ENCODE data around the gene C9. TPM values are rescaled to one million over a fixed set of nuclear protein-coding genes. Genes with fewer than 3 reads are reported as not detected.
"Not testable (repeated sequence)": the region's sequence is repeated elsewhere in the genome, so short reads cannot be mapped to it uniquely, and the experiment has no call there.

Gene C9
- total RNA-seq, 1 donor from 2014 or later, result not detected

DNA sequence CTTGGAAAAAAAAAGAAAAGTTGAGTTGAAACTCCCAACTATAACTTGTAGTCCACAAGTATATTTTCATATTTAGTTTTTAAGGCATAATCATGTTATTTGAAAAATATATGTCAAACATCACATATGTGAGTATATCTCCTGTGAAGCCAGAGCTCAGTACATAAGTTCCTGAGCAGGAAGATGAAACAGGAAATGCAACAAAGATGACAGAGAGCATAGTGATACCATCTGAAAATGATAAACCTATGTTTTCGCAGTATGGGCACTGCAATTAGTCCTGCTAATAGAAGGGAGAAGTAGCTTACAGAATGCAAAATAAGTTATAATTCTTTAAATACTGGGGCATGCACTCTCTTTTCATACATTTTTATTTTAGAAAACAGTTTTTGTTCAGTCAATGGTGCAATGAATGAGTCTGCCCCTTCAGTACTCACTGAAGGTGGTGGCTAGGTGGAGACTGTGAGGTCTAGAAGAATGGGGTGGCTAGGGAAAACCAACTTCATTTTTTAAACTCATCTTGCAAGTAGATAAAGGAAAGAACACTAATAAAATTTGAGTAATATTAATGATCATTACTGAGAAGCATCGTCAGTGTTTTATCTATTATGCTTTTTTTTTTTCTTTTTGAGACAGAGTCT, 90.9 kb downstream of the C9 start:
- DNase-seq (no peak), ATAC-seq (no peak)
- intact Hi-C loops (cut with micrococcal nuclease), result no loop called here

DNA sequence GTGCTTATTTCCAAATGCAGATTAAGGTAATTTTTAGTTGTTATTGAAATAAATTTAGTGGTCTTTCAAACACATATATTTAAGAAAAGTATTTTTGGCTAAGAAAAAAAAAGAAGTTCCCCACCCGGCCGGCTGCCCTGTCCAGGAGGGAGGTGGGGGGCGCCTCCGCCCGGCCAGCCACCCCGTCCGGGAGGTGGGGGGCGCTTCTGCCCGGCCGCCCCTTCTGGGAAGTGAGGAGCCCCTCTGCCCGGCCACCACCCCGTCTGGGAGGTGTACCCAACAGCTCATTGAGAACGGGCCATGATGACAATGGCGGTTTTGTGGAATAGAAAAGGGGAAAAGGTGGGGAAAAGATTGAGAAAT, 91.4 kb downstream of the C9 start:
- intact Hi-C loops (cut with micrococcal nuclease); DNase-seq; ATAC-seq: not testable (repeated sequence)

DNA sequence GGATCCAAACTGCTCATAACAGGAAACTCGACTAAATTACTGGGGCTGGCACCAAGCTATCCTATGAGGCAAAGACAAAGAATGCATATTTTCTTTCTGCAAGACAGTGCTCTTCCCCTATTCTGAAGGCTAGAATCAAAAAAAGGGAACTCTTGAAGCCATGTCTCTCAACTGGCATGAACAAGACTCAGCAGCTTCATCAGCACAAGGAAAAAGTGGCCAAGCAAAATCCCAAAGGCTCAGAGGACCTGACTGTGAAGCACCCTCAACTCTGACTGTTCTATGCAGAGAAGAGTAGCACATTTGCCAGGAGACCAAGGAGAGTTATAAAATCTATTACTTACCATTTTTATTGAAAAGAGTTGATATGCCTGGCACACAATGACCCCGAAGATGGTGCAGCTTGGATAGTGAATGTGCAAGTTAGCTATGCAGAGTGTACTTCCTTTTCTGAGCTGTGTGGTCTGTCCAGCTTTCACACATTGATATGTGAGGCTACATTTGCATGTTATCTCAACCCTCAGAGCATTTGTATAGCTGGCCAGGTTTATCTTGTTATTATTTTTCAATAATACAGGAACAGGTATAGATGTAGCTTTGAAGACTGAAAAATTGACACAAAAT, 94.0 kb downstream of the C9 start:
- intact Hi-C loops (cut with micrococcal nuclease), result no loop called here
- peak; percentile 65 for ATAC-seq
- DNase-seq, result no peak

DNA sequence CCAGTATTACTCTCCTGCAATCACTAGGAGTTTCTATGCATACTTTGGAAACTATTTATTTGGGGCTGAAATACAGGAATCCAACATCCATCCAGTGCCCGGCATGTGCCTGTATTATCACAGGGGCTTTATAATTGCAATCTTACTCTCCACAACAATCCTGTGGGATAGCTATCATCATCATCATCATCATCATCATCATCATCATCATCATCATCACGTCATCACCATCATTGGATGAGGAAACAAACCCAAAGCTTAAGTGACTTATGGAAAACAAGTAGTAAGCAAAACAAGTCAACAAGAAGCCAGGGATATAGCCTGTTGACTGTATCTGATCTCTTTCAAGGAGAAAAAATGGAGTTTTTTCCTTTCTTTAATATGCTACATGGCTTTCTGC, 97.1 kb downstream of the C9 start:
- intact Hi-C loops (cut with micrococcal nuclease), result no loop called here
- ATAC-seq (no peak), DNase-seq (no peak)

DNA sequence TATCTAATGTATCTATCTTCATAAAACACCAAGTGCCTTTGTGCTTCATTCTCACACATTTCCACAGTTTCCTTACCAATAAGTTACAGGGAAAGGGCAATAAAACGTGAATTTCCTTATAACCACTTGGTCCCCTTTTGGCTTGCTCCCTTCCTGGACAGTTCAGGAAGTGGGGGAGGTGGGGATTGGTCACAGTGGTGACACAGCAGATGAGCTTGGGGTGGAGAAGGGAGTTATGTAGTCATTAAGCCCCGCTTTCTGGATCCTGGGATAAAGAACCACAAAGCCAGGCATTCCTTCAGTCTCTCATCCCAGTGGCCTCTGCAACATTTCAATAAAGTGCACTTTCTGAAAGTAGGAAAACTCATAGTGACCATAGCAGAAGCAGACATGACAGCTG, 97.9 kb downstream of the C9 start:
- DNase-seq (no peak), ATAC-seq (no peak)
- intact Hi-C loops (cut with micrococcal nuclease), result no loop called here

DNA sequence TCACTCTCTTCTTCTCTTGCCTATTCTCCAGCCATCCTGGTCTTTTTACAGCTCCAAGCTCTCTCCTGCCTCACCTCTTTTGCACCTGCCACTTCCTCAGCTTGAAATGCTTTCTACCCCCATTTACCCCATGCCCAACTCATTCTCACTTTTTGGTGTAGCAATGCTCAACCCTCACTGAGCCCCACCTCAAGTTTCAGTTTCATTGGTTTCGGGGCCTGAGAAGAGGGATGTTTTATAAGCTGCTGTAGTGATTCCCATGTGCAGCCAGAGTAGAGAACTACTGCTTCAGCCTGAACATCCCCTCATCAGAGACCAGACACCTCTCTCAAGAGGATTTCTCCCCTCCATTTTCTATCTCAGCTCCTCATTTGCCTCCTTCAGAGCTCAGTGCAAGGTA, 99.8 kb downstream of the C9 start:
- ATAC-seq (no peak), DNase-seq (no peak)
- intact Hi-C loops (cut with micrococcal nuclease), result no loop called here

DNA sequence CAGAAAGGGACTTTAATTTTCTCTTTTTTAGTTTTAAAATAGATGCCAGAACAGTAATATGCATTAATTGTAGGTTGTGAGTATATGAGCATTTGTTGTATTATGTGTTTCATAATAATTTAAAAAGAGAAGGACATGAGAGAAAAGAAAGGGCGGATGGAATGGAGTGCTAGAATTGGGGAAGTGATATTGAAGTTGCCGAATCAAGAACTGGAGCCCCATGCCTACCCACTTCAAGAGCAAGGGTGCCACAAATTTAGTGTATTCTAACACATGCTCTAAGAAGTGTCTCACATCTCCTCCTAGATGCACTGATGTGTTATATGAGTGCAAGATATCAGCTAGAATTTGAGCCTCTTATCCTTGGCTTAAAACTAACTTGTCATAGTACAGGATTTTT, 101.3 kb downstream of the C9 start:
- ATAC-seq, result no peak
- no peak for DNase-seq
- intact Hi-C loops (cut with micrococcal nuclease), result no loop called here

DNA sequence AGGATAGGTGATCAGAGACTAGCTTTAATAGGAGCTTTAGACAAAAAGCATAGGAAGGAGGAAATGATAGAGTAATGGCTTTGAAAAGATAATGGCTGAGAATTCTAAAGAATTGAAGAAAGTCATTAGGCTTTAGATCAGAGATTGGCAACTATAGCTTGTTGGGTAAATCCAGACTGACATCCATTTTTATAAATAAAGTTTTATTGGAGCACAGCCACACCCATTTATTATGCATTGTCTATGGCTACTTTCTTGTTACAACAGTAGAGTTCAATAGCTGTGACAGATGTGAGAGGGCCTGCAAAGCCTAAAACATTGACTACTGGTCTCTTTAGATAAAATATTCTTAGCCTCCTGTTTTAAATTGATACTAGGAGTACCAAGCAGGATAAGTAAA, 104.2 kb downstream of the C9 start:
- no peak for DNase-seq
- ATAC-seq, result no peak
- intact Hi-C loops (cut with micrococcal nuclease), result no loop called here

DNA sequence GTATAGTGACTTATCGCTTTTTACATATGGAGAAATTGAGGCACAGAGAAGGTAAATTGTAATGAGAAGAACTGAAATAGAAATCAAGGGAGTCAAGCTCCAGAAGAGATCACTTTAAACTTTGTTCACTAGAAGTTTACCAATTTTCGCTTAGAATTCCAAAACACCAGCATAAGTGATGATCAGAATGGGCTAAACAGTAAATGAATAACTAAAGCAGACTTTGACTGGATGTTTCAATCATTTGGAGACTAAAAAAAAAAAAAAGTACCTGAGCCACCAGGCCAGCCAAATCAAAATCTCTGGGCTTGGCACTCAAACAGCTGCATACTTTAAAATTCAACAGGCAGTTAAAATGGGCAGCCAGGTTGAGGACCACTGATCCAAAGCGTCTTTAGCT, 106.7 kb downstream of the C9 start:
- no peak for DNase-seq
- ATAC-seq, result no peak
- intact Hi-C loops (cut with micrococcal nuclease), result no loop called here

DNA sequence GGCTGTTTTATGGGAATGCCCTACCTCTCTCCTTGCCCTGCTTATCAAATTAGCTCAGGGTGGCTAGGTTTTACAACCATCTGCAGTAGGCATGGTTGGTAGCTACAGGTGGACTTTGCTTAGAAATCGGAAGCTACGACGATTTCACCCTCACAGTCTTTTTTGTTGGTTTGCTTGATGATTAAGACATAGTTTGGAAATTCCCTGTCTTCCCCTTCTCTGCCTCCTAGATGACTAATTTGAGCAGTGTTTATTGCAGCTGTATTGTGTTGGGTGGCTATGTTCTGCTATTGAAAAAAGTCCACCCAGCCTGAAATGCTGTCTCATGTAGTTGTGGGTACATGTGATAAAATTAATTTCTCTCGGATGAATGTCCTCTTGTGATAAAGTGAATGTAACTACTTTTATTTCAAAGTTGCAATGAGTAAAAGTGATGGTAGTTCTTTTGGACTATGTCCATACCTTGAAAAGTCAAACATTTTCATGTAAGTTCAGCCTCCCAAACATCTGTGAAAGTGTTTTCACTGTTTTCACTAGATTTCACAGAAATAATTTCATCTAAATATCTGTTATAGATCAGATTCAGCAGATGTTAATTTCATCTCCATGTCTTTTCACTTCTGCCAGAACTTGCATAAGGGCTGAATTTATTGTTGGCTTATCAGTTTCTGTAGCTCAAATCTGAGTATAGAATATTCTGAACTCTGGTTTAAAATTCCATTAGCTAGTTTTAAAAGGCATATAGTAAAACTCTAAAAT, 107.6 kb downstream of the C9 start:
- intact Hi-C loops (cut with micrococcal nuclease), result no loop called here
- DNase-seq, result no peak
- no peak for ATAC-seq

DNA sequence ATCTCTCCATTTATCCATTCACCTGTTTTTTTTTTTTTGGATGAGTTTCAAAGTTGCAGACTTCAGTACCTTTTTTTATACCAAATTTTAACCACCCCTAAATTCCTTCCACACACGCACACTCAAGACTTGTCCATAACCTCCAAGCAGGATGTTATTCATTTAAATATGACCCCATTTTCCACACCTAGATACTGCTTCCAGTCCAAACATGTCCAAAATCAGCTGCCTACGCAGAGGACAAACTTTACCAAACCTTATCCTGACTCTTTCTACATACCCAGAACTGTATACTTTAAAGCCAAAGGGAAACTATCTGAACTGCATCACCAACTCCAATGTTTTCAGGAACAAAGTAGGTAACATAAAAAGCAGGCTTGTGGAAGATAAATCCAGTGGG, 108.9 kb downstream of the C9 start:
- ATAC-seq (no peak), DNase-seq (no peak)
- intact Hi-C loops (cut with micrococcal nuclease), result no loop called here

DNA sequence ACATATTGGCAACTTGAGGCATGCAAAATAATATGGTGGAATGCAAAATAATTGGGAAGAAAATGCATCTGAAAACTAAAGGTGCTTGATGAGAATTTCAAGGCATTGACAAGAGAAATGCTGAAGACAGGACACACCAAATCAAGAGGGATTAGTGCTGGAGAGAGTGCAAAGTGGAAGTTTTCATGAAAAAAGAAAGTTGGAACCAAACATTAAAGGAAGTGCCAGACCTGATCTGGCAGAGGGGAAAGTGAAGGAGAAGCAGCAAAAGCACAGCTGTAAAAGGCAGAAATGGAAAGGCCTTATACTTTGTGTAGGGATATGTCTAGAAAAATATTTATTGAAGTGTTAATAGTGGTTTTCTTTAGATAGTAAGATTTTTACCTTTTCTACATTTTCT, 109.6 kb downstream of the C9 start:
- intact Hi-C loops (cut with micrococcal nuclease), result no loop called here
- DNase-seq (no peak), ATAC-seq (no peak)

DNA sequence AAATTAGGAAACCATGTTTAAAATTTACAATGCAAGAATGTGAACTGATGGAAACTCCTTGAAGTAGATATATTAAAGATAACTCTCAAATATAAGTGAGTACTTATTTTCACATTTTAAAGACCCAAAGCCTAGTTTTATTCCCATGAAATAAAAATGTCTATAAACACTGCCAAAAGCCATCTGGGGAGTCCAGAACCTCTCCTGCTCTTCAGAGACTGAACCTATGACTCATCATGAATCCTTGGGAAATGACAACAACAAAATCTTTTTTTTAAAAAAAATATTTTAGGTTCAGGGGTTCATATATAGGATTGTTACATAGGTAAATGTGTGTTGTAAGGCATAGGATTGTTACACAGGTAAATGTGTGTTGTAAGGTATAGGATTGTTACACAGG, 111.1 kb downstream of the C9 start:
- intact Hi-C loops (cut with micrococcal nuclease), result no loop called here
- no peak for DNase-seq
- no peak for ATAC-seq

DNA sequence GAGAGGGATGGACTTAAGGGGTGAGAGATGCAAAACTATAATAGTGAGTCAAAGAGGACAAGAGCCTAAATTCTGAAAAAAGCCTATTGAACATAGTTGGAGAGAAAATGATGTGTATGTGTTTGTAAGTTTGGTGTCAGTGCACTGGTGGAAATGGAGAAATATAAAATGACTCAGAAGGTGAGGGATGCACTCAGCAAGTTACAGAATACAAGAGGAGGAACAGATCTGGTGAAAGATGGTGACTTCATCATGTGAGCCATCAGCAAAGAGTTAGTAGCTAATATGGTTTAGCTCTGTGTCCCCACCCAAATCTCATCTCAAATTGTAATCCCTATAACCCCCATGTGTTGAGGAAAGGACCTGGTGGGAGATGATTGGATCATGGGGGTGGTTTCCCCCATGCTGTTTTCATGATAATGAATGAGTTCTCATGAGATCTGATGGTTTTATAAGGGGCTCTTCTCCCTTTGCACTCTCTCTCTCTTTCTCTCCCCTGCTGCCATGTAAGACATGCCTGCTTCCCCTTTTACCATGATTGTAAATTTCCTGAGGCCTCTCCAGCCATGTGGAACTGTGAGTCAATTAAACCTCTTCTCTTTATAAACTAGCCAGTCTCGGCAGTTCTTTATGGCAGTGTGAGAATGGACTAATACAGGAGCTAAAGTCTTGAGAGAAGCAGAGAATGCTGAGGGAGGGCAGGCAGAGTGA, 114.6 kb downstream of the C9 start:
- DNase-seq (no peak), ATAC-seq (no peak)
- intact Hi-C loops (cut with micrococcal nuclease), result no loop called here

DNA sequence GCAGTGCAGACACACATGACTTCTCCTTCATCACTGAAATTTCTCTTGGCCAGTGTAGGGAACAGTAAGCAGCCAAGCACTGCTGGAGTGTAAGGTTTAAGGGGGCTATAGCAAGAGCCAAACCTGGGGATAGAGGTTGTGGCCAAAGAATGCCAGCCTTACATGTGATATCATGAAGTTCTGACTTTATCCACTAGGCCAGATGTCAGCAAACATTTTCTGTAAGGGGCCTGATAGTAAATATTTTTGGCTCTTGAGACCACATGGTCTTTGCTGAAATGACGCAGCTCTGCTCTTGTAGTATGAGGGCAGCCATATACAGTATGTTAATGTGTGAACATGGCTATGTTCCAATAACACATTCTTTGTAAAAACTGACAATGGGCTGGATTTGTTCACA, 115.2 kb downstream of the C9 start:
- no peak for ATAC-seq
- intact Hi-C loops (cut with micrococcal nuclease), result no loop called here
- no peak for DNase-seq

DNA sequence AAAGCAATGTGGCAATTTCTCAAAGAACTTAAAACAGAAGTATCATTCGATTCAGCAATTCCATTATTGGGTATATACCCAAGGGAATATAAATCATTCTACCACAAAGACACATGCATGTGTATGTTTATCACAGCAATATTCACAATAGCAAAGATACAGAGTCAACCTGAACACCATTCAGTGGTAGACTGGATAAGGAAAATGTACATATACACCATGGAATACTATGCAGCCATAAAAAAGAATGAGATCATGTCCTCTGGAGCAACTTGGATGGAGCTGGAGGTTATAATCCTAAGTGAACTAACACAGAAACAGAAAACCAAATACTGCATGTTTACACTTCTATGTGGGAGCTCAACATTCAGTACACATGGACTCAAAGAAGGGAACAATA, 123.5 kb downstream of the C9 start:
- no peak for DNase-seq
- no peak for ATAC-seq
- intact Hi-C loops (cut with micrococcal nuclease), result no loop called here

DNA sequence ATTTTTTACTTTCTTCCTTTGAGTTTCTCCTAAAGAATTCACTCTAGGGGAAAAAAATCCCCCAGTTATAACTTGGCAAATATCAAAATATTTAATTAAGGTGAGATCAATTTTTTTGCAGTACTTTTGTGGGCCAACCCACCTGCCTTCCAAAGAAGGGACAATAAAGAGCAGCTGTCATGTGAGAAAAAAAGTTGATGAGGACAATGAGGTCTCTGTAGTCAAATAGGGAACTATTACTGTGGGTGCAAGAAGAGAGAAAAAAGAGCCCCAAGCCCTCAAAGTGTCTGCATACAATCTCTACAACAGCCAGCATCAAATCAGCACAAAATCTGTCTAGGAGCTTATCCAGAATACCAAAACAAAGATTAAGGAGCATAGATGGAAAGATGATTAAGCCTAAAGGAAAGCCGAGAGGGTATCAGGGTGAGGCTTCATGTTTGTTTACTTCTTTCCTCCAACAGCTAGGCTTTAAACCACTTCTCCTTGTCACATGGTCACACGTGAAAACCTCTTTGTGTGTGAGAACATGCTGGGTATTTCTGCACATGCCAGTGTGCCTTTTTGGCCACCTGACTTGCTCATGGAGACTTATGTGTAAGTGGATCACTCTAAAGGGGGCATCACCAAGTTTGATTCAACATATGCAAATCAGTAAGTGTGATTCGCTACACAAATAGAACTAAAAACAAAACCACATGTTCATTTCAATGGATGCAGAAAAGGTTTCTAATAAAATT, 125.8 kb downstream of the C9 start:
- no peak for ATAC-seq
- intact Hi-C loops (cut with micrococcal nuclease), result no loop called here

DNA sequence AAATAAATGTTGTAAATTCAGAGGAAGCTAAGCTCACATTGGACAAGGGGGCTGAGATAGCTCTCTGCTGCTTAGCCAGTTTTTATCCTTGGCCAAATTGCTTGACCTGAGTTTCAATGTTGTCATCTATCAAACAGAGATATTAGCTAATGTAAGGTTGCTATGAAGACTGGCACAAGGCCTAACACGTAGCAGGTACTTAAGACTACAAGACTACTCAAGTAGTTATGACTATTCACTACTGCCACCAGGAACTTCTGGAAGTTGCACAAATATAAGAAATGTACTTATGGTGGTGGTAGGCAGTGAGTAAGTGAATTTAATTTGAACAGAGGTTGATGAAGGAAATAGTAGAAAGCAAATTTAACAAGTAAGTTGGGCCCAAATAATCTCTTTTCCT, 127.6 kb downstream of the C9 start:
- intact Hi-C loops (cut with micrococcal nuclease), result no loop called here
- DNase-seq (no peak), ATAC-seq (no peak)

More for the DNA sequence above, 125.8 kb downstream of the C9 start:
- no peak for DNase-seq

DNA sequence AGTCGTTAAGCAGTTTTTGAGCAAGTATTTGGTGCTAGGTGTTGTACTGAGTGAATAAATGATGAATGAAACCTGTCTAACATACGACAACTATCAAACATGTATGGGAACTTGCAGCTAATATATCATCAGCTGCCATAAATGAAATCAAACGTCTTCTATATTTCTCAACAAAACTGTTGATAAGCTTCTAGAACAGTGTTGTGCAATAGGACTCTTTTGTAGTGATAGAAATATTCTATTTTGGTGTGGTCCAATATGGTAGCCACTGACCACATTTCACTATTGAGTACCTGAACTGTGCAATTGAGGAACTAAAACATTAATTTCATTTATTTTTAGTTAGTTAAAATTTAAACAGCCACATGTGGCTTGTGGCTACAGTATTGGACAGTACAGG, 128.6 kb downstream of the C9 start:
- no peak for DNase-seq
- intact Hi-C loops (cut with micrococcal nuclease), result no loop called here
- ATAC-seq, result no peak

DNA sequence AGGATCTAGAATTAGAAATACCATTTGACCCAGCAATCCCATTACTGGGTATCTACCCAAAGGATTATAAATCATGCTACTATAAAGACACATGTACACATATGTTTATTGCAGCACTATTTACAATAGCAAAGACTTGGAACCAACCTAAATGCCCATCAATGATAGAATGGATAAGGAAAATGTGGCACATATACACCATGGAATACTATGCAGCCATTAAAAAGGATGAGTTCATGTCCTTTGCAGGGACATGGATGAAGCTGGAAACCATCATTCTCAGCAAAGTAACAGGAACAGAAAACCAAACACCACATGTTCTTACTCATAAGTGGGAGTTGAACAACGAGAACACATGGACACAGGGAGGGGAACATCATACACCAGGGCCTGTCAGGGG, 129.8 kb downstream of the C9 start:
- intact Hi-C loops (cut with micrococcal nuclease); ATAC-seq; DNase-seq: not testable (repeated sequence)

All from left ventricle myocardium superior (tissue), 1 donor.